Natural killer cell (primary cell): ENCODE results near the gene SPARCL1. TPM values are rescaled to one million over a fixed set of nuclear protein-coding genes. Genes with fewer than 3 reads are reported as not detected.

Source experiments
- ATAC-seq, 3 donors: fragments of 150-1000 bp in 2 of 3; fragments of 200-7000 bp in 1 of 3; cut with Tn5 transposase; 1 replicate in 1 of 3; 2 replicates in 2 of 3; pipeline ENCODE4 v1.10.0; 2021; ENCODE audit warnings: mild to moderate bottlenecking in 2 of 3, moderate library complexity in 2 of 3
- DNase-seq, 2 donors: peaks; one replicate each; pipeline versions ENCODE4 v3.0.0 to v3.0.0-alpha.2; 2013 to 2021; ENCODE audit warnings: mixed read lengths in 1 of 2
- H3K27ac ChIP-seq: one replicate; pipeline ENCODE4 v1.5.1; 2013; ENCODE audit warnings: mild to moderate bottlenecking, low read length
- H3K27me3 ChIP-seq: one replicate; pipeline ENCODE4 v1.6.1; 2013; ENCODE audit warnings: low read length; ENCODE audit not compliant: control insufficient read depth, insufficient read depth
- H3K36me3 ChIP-seq: one replicate; pipeline ENCODE4 v1.6.1; 2013; ENCODE audit warnings: low read length; ENCODE audit not compliant: control insufficient read depth, insufficient read depth
- H3K4me1 ChIP-seq: one replicate; pipeline ENCODE4 v1.6.1; 2013; ENCODE audit warnings: low read length; ENCODE audit not compliant: control insufficient read depth, insufficient read depth
- H3K4me3 ChIP-seq: one replicate; pipeline ENCODE4 v1.5.1; 2013; ENCODE audit warnings: low read length
- H3K9me3 ChIP-seq: one replicate; pipeline ENCODE4 v1.6.1; 2013; ENCODE audit warnings: low read length; ENCODE audit not compliant: control insufficient read depth, insufficient read depth
- H3K27ac Mint-ChIP-seq, 2 donors: one replicate each; pipeline ENCODE4 v1.8.0; 2022; ENCODE audit warnings: mild to moderate bottlenecking in 2 of 2, mixed read lengths in 2 of 2, moderate library complexity in 1 of 2
- H3K27me3 Mint-ChIP-seq, 2 donors: one replicate each; pipeline ENCODE4 v1.8.0; 2022; ENCODE audit warnings: low read depth in 2 of 2, mixed read lengths in 2 of 2
- H3K36me3 Mint-ChIP-seq: one replicate; pipeline ENCODE4 v1.8.0; 2022; ENCODE audit warnings: mixed read lengths
- H3K4me1 Mint-ChIP-seq, 2 donors: one replicate each; pipeline ENCODE4 v1.8.0; 2022; ENCODE audit warnings: mixed read lengths in 2 of 2
- H3K4me3 Mint-ChIP-seq: one replicate; pipeline ENCODE4 v1.8.0; 2022; ENCODE audit warnings: mild to moderate bottlenecking, moderate library complexity, mixed read lengths
- H3K9me3 Mint-ChIP-seq, 2 donors: one replicate each; pipeline ENCODE4 v1.8.0; 2022; ENCODE audit warnings: mixed read lengths in 2 of 2
- WGBS: methylation state at CpG from one replicate; pipeline ENCODE4 v1.1.7; 2013; ENCODE audit warnings: missing lambda C conversion rate; ENCODE audit not compliant: insufficient coverage; 5-methylcytosine and 5-hydroxymethylcytosine counted together
- intact Hi-C: fragments of 100-400 bp; cut with micrococcal nuclease; formaldehyde crosslinking; loops from one replicate; pipeline ENCODE4 v1.14.2; 2022
- total RNA-seq, 4 donors: library from RNA; stranded (reverse); fragments of 120-200 nt in 1 of 4; gene quantifications; one replicate each; pipeline versions ENCODE4 v1.2.3 to v1.2.4, GENCODE V29; 2013 to 2022
- TF ChIP-seq, protein P1 (sequence below): fragments of 200-600 bp; IDR thresholded peaks from one replicate; pipeline ENCODE4 v1.8.0; 2022; ENCODE audit warnings: antibody characterized with exemption

Gene SPARCL1
- total RNA-seq, 3 donors from 2014 or later (not counting 1 experiment from before 2014, with no cell fraction given) = not detected

DNA sequence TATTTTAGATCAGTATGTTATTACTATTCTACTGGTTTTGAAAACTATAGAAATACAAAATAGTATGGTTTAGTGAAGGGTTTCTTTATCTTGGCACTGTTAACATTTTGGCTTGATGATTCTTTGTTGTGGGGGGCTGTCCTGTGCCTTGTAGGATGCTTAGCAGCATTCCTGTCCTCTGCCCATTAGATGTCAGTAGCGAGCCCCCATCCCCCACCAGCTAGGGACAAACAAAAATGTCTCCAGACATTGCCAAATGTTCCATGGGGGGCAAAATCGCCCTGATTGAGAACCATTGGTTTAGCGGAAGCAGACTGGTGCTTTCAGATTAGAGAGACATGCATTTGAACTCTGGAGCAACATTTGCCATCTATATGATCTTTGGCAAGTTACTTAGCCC is 23.3 kb downstream of the SPARCL1 start:
- intact Hi-C loops = no loop called here

DNA sequence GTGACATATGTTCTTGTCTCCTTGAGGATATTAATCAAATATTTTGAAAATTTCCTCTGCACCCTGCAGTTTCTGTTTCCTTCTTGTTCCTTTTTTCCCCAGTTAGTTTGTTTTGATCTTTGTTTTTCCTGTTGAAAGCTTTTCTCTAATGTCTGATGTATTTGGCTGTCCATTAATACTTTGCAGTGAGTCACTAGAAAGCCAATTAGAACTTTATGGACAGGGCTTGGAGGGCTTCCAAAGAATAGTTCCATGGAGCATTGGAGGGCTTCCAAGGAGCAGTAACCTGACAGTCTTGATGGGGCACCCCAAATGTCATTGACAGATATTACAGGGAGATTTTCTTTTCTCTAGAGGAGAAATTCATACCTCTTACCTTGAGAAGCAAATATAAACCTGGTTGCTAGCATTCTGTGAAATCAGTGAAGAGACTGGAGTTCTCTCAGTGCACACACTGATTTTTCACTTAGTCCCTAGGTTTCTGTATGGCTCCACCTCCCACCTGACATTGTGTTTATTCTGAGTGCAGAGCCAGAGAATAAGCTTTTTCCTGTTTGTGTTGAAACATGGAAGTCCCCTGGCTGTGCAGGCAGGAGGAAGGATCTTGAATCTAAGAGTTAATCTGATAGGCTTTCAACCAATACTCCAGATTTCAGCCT is 26.5 kb downstream of the SPARCL1 start:
- H3K4me3 ChIP-seq = no peak overlapping the region
- no peak overlapping the region for H3K27ac Mint-ChIP-seq
- H3K36me3 Mint-ChIP-seq = no peaks in the 10 kb centered on the region
- no peaks in the 10 kb centered on the region for H3K4me1 ChIP-seq
- H3K27ac ChIP-seq = no peak overlapping the region
- ATAC-seq = no peak
- H3K9me3 Mint-ChIP-seq = no peaks in the 10 kb centered on the region
- no peaks in the 10 kb centered on the region for H3K9me3 ChIP-seq
- H3K4me1 Mint-ChIP-seq = peaks cover 0 to 7% of the 10 kb centered on the region in 2 donors
- TF ChIP-seq, protein P1, sequence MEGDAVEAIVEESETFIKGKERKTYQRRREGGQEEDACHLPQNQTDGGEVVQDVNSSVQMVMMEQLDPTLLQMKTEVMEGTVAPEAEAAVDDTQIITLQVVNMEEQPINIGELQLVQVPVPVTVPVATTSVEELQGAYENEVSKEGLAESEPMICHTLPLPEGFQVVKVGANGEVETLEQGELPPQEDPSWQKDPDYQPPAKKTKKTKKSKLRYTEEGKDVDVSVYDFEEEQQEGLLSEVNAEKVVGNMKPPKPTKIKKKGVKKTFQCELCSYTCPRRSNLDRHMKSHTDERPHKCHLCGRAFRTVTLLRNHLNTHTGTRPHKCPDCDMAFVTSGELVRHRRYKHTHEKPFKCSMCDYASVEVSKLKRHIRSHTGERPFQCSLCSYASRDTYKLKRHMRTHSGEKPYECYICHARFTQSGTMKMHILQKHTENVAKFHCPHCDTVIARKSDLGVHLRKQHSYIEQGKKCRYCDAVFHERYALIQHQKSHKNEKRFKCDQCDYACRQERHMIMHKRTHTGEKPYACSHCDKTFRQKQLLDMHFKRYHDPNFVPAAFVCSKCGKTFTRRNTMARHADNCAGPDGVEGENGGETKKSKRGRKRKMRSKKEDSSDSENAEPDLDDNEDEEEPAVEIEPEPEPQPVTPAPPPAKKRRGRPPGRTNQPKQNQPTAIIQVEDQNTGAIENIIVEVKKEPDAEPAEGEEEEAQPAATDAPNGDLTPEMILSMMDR = no peak
- no peaks in the 10 kb centered on the region for H3K36me3 ChIP-seq
- intact Hi-C loops = no loop called here
- H3K27me3 ChIP-seq = no peaks in the 10 kb centered on the region
- H3K4me3 Mint-ChIP-seq = no peak overlapping the region
- no peak for DNase-seq
- no peaks in the 10 kb centered on the region for H3K27me3 Mint-ChIP-seq

More for the DNA sequence above, 23.3 kb downstream of the SPARCL1 start:
- ATAC-seq (no peak), DNase-seq (no peak)
- Mint-ChIP-seq H3K4me1 (peaks cover 0 to 9% of the 10 kb centered on the region in 2 donors), H3K27ac (no peak overlapping the region), H3K4me3 (no peak overlapping the region), H3K9me3 (no peaks in the 10 kb centered on the region), H3K27me3 (no peaks in the 10 kb centered on the region), H3K36me3 (no peaks in the 10 kb centered on the region)
- TF ChIP-seq, protein P1 = no peak
- H3K9me3 ChIP-seq = no peaks in the 10 kb centered on the region
- no peaks in the 10 kb centered on the region for H3K4me1 ChIP-seq
- H3K27ac ChIP-seq = no peak overlapping the region
- H3K27me3 ChIP-seq = no peaks in the 10 kb centered on the region
- WGBS = 77% methylated on average over 3 of the region's 3 CpGs
- H3K4me3 ChIP-seq = no peak overlapping the region
- H3K36me3 ChIP-seq = no peaks in the 10 kb centered on the region

DNA sequence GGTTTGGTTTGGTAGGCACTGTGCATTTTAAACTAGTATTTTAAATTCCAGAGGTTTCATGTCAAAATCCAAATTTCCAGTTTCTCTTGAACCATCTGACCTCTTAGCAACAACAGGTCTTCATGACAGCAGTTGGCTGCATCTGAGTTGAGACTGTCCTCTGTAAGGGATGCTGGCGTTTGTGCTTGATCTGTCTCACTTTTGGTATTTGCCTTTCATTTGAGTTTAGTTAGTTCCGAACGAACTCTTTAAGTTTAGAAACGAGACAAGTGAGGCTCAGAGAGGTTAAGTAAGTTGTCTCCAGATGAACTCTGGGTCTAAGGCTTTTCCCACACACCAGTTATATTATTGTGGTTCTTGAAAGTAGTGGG is 29.1 kb downstream of the SPARCL1 start:
- Mint-ChIP-seq H3K4me1 (no peaks in the 10 kb centered on the region), H3K4me3 (no peak overlapping the region)
- intact Hi-C loops = no loop called here

More for the DNA sequence above, 29.1 kb downstream of the SPARCL1 start:
- Histone ChIP-seq H3K36me3 (no peaks in the 10 kb centered on the region), H3K27me3 (no peaks in the 10 kb centered on the region), H3K27ac (no peak overlapping the region), H3K4me3 (no peak overlapping the region), H3K9me3 (no peaks in the 10 kb centered on the region), H3K4me1 (no peaks in the 10 kb centered on the region)
- no peaks in the 10 kb centered on the region for H3K9me3 Mint-ChIP-seq
- H3K27me3 Mint-ChIP-seq = no peaks in the 10 kb centered on the region
- no peak for ATAC-seq
- no peak for DNase-seq
- TF ChIP-seq, protein P1 = no peak
- 59% methylated on average over 4 of the region's 4 CpGs for WGBS
- H3K27ac Mint-ChIP-seq = no peak overlapping the region
- no peaks in the 10 kb centered on the region for H3K36me3 Mint-ChIP-seq
